Thymus (tissue), 11 donors: ENCODE measurements around the gene RAB3IL1. TPM values are rescaled to one million over a fixed set of nuclear protein-coding genes. Genes with fewer than 3 reads are reported as not detected.

ENCODE experiments used
- DNase-seq, 9 donors: peaks; one replicate each; pipeline ENCODE4 v3.0.0-alpha.2; 2013; ENCODE audit warnings: low spot score in 9 of 9, low read depth in 6 of 9, missing footprints in 1 of 9
- H3K27ac ChIP-seq, 2 donors: one replicate each; pipeline ENCODE4 v1.5.1; 2013; ENCODE audit warnings: control low read depth in 1 of 2, low read depth in 1 of 2, low read length in 1 of 2, mild to moderate bottlenecking in 1 of 2, moderate library complexity in 1 of 2
- H3K27me3 ChIP-seq, 2 donors: one replicate each; pipeline ENCODE4 v1.5.1; 2013; ENCODE audit warnings: low read length in 1 of 2; ENCODE audit not compliant: control insufficient read depth in 2 of 2, insufficient read depth in 1 of 2
- H3K36me3 ChIP-seq, 2 donors: one replicate each; pipeline ENCODE4 v1.5.1; 2013; ENCODE audit warnings: low read length in 1 of 2, mild to moderate bottlenecking in 1 of 2, moderate library complexity in 1 of 2; ENCODE audit not compliant: control insufficient read depth in 2 of 2, insufficient read depth in 2 of 2
- H3K4me1 ChIP-seq, 2 donors: one replicate each; pipeline ENCODE4 v1.5.1; 2013; ENCODE audit warnings: low read length in 2 of 2; ENCODE audit not compliant: control insufficient read depth in 2 of 2, insufficient read depth in 2 of 2
- H3K4me3 ChIP-seq, 2 donors: one replicate each; pipeline ENCODE4 v1.5.1; 2013; ENCODE audit warnings: low read length in 2 of 2, control low read depth in 1 of 2, mild to moderate bottlenecking in 1 of 2
- H3K9me3 ChIP-seq, 2 donors: one replicate each; pipeline ENCODE4 v1.5.1; 2013; ENCODE audit warnings: low read length in 1 of 2, mild to moderate bottlenecking in 1 of 2; ENCODE audit not compliant: control insufficient read depth in 2 of 2, insufficient read depth in 1 of 2
- WGBS: extraction: QIAGEN DNeasy Blood & Tissue Kit; methylation state at CpG from one replicate; pipeline ENCODE4 v1.1.7; 2013; 5-methylcytosine and 5-hydroxymethylcytosine counted together
- polyA plus RNA-seq: library from polyadenylated mRNA; stranded (reverse); fragments of 200-250 nt; gene quantifications from one replicate; pipeline ENCODE4 v1.2.3, GENCODE V29; 2013
- total RNA-seq: library from RNA; stranded (reverse); fragments of 120-200 nt; gene quantifications from one replicate; pipeline ENCODE4 v1.2.4, GENCODE V29; 2013
- donor health status: healthy.

Gene RAB3IL1
- total and polyA plus RNA-seq, 2 donors: 3.6 to 14.2 TPM

GRCh38 chr11:61903845-61904244 is 13.5 kb downstream of the RAB3IL1 start:
- DNase-seq: no peak
- Histone ChIP-seq H3K27ac (no peak overlapping the region), H3K4me3 (no peak overlapping the region), H3K9me3 (no peaks in the 10 kb centered on the region), H3K36me3 (no peaks in the 10 kb centered on the region), H3K27me3 (peaks cover 0 to 15% of the 10 kb centered on the region in 2 donors), H3K4me1 (peaks cover 1 to 13% of the 10 kb centered on the region in 2 donors)
- 96% methylated on average over 3 of the region's 3 CpGs for WGBS

- 91% methylated on average over 11 of the region's 11 CpGs for WGBS
- Histone ChIP-seq H3K36me3 (no peaks in the 10 kb centered on the region), H3K4me1 (peaks cover 2 to 13% of the 10 kb centered on the region in 2 donors), H3K27me3 (peaks cover 0 to 15% of the 10 kb centered on the region in 2 donors), H3K4me3 (no peak overlapping the region), H3K27ac (no peak overlapping the region), H3K9me3 (no peaks in the 10 kb centered on the region)
- DNase-seq: no peak
These were observed 15.1 kb downstream of the RAB3IL1 start for GRCh38 chr11:61902313-61902712.

GRCh38 chr11:61901397-61901796 is 16.0 kb downstream of the RAB3IL1 start:
- no peak overlapping the region for H3K4me3 ChIP-seq
- no peak overlapping the region for H3K27ac ChIP-seq
- H3K9me3 ChIP-seq: no peaks in the 10 kb centered on the region
- no peak for DNase-seq
- WGBS: 96% methylated on average over 10 of the region's 10 CpGs
- peaks cover 2 to 13% of the 10 kb centered on the region in 2 donors for H3K4me1 ChIP-seq
- H3K27me3 ChIP-seq: peaks cover 0 to 15% of the 10 kb centered on the region in 2 donors
- H3K36me3 ChIP-seq: no peaks in the 10 kb centered on the region

- WGBS: 98% methylated on average over 17 of the region's 17 CpGs
- Histone ChIP-seq H3K27me3 (peaks cover 0 to 17% of the 10 kb centered on the region in 2 donors), H3K27ac (no peak overlapping the region), H3K4me1 (peaks cover 2 to 13% of the 10 kb centered on the region in 2 donors), H3K36me3 (no peaks in the 10 kb centered on the region), H3K4me3 (no peak overlapping the region), H3K9me3 (no peaks in the 10 kb centered on the region)
- DNase-seq: no peak
These were observed 17.1 kb downstream of the RAB3IL1 start for GRCh38 chr11:61900251-61900650.

- DNase-seq: peak; percentile 58 to 92 (median 85)
- peaks cover 2 to 10% of the 10 kb centered on the region in 2 donors for H3K4me1 ChIP-seq
- H3K27ac ChIP-seq: no peak overlapping the region
- WGBS: 49% methylated on average over 27 of the region's 27 CpGs
- no peaks in the 10 kb centered on the region for H3K9me3 ChIP-seq
- H3K36me3 ChIP-seq: no peaks in the 10 kb centered on the region
- H3K27me3 ChIP-seq: peaks cover 0 to 9% of the 10 kb centered on the region in 2 donors
- H3K4me3 ChIP-seq: no peak overlapping the region
These were observed 18.1 kb downstream of the RAB3IL1 start for GRCh38 chr11:61899146-61899841.

GRCh38 chr11:61898247-61898582 is 19.2 kb downstream of the RAB3IL1 start:
- Histone ChIP-seq H3K27me3 (peaks cover 0 to 10% of the 10 kb centered on the region in 2 donors), H3K27ac (no peak overlapping the region), H3K4me1 (peaks cover 2 to 10% of the 10 kb centered on the region in 2 donors), H3K9me3 (no peaks in the 10 kb centered on the region), H3K36me3 (no peaks in the 10 kb centered on the region), H3K4me3 (no peak overlapping the region)
- no peak for DNase-seq
- WGBS: 93% methylated on average over 9 of the region's 9 CpGs

- WGBS: 80% methylated on average over 17 of the region's 17 CpGs
- Histone ChIP-seq H3K4me1 (peaks cover 2 to 10% of the 10 kb centered on the region in 2 donors), H3K4me3 (no peak overlapping the region), H3K27me3 (peaks cover 4 to 16% of the 10 kb centered on the region in 2 donors), H3K36me3 (no peaks in the 10 kb centered on the region), H3K9me3 (no peaks in the 10 kb centered on the region), H3K27ac (no peak overlapping the region)
- DNase-seq: peak in 8 of 9 donors; percentile 28 to 72 (median 42)
These were observed 19.7 kb downstream of the RAB3IL1 start for GRCh38 chr11:61897387-61898246.

- Histone ChIP-seq H3K27me3 (peaks cover 7 to 24% of the 10 kb centered on the region in 2 donors), H3K4me1 (peaks cover 2 to 12% of the 10 kb centered on the region in 2 donors), H3K36me3 (no peaks in the 10 kb centered on the region), H3K4me3 (no peak overlapping the region), H3K27ac (peak overlapping the region in 1 of 2 donors; percentile 22), H3K9me3 (no peaks in the 10 kb centered on the region)
- WGBS: 94% methylated on average over 15 of the region's 15 CpGs
- no peak for DNase-seq
These were observed 20.5 kb downstream of the RAB3IL1 start for GRCh38 chr11:61896665-61897386.

GRCh38 chr11:61895718-61896059 is 21.7 kb downstream of the RAB3IL1 start:
- no peak overlapping the region for H3K4me3 ChIP-seq
- no peak for DNase-seq
- peaks cover 9 to 34% of the 10 kb centered on the region in 2 donors for H3K27me3 ChIP-seq
- no peaks in the 10 kb centered on the region for H3K36me3 ChIP-seq
- WGBS: 84% methylated on average over 4 of the region's 4 CpGs
- H3K27ac ChIP-seq: no peak overlapping the region
- peaks cover 5 to 18% of the 10 kb centered on the region in 2 donors for H3K4me1 ChIP-seq
- H3K9me3 ChIP-seq: no peaks in the 10 kb centered on the region
